ENCODE measurements around the gene HLF. TPM values are rescaled to one million over a fixed set of nuclear protein-coding genes. Genes with fewer than 3 reads are reported as not detected.

The HLF gene
- total RNA-seq, 1 experiment from 2014 or later, result 0.13 TPM

DNA sequence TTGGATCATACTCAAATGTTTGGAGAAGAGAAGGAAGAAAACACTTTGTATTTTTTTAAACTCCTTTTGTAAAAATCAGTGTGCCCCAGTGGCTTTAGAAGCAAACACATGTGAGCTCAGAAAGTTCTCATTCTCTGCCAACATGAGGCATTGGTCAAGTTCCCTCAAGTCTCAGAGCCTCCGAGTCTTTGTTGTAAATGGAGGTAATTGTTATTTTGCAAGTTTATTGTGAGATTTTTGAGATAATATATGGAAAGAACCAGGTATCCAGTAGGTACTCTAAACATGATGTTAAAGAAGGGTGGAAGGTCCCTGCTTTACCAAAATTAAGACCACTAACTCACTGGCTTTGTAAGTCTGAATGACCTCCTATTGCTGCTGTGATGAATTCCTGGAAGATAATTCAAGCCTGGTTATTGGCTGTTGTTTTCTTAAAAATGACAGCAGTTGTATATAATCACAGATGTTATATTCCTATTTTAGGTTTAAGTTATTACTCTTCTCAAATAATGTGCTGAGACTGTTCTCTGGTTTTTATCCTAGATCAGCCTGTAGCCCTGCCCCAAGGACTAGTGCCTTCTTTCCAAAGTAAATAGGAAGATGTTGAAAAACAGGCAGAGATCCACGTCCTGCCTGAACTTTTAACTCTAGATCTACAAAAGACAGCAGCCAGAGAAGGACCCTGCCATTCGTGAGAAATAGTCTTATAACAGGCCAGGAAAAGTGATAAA is 2.4 kb downstream of the HLF start:
- ATAC-seq (no peak), DNase-seq (ENCODE audit: low read depth, low spot score) (no peak)
- Histone ChIP-seq H3K4me1 (ENCODE audit: control insufficient read depth, insufficient read depth, low read length) (peaks cover 11% of the 10 kb centered on the region), H3K36me3 (ENCODE audit: control insufficient read depth, insufficient read depth, low read length) (no peaks in the 10 kb centered on the region), H3K4me3 (ENCODE audit: low read depth in 2 of 2, low read length in 2 of 2) (no peak overlapping the region), H3K27me3 (ENCODE audit: control insufficient read depth, insufficient read depth, low read length) (peaks cover 55% of the 10 kb centered on the region), H3K27ac (ENCODE audit: low read length) (no peak overlapping the region), H3K9me3 (ENCODE audit: control insufficient read depth, insufficient read depth, low read depth, low read length) (no peaks in the 10 kb centered on the region)
- ChIA-PET CTCF (no interaction called here), POLR2A (no interaction called here)
- no peak for TF ChIP-seq CTCF (IDR thresholded peaks at IDR 0.05)
- TF ChIP-seq REST (IDR thresholded peaks at IDR 0.05; ENCODE audit: insufficient read depth in 1 of 2, low read depth in 2 of 2, low read length in 1 of 2), result no peak
- intact Hi-C loops (cut with micrococcal nuclease; ENCODE audit: unreplicated experiment) (no loop called here), in situ Hi-C loops (cut with HindIII; ENCODE audit: low pct_unique_long_range_greater_than_20kb, low sequenced_read_pairs) (no loop called here)
- no TSS peak for BruUV-seq (replicated peaks)

GRCh38 chr17:55267777-55268648 is 3.3 kb downstream of the HLF start:
- CTCF ChIA-PET, result no interaction called here
- Histone ChIP-seq H3K36me3 (ENCODE audit: control insufficient read depth, insufficient read depth, low read length) (no peaks in the 10 kb centered on the region), H3K4me1 (ENCODE audit: control insufficient read depth, insufficient read depth, low read length) (peaks cover 11% of the 10 kb centered on the region), H3K27me3 (ENCODE audit: control insufficient read depth, insufficient read depth, low read length) (peaks cover 49% of the 10 kb centered on the region), H3K9me3 (ENCODE audit: control insufficient read depth, insufficient read depth, low read depth, low read length) (no peaks in the 10 kb centered on the region), H3K4me3 (ENCODE audit: low read depth in 2 of 2, low read length in 2 of 2) (no peak overlapping the region), H3K27ac (ENCODE audit: low read length) (no peak overlapping the region)
- TF ChIP-seq CTCF (IDR thresholded peaks at IDR 0.05), result no peak
- no peak for TF ChIP-seq SIN3A (IDR thresholded peaks at IDR 0.05; ENCODE audit: borderline replicate concordance, insufficient read depth, low read depth, low read length)
- no peak for TF ChIP-seq POLR2AphosphoS5 (IDR thresholded peaks at IDR 0.05; ENCODE audit: low read depth, low read length)
- TF ChIP-seq REST (IDR thresholded peaks at IDR 0.05; ENCODE audit: insufficient read depth in 1 of 2, low read depth in 2 of 2, low read length in 1 of 2), result no peak
- no peak for TF ChIP-seq TCF7L2 (IDR thresholded peaks at IDR 0.05; ENCODE audit: low read depth, low read length)
- BruUV-seq (replicated peaks), result no TSS peak
- intact Hi-C loops (cut with micrococcal nuclease; ENCODE audit: unreplicated experiment), result no loop called here
- no peak for DNase-seq (ENCODE audit: low read depth, low spot score)
- POLR2A ChIA-PET, result no interaction called here
- in situ Hi-C loops (cut with HindIII; ENCODE audit: low pct_unique_long_range_greater_than_20kb, low sequenced_read_pairs), result no loop called here
- ATAC-seq, result no peak

All from Panc1 (cell line).